ENCODE measurements around the gene ADAMTS8. TPM values are rescaled to one million over a fixed set of nuclear protein-coding genes. Genes with fewer than 3 reads are reported as not detected.

ADAMTS8 gene
- total RNA-seq, 1 experiment from 2014 or later: 0.07 TPM

DNA sequence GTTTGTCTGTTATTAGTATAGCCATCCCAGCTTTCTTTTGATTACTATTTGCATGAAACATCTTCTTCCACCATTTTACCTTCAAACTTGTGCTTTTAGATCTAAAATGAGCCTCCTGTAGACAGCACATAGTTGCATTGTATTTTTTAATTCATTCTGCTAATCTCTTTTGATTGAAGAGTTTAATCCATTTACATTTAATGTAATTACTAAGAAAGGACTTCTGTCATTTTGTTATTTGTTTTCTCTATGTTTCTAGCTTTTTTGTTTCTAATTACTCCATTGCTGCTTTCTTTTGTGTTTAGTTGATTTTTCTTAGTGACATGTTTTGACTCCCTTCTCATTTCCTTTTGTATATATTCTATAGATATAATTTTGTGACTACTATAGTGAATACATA is 70.0 kb downstream of the ADAMTS8 start (continued):
- TF ChIP-seq EZH2 (IDR thresholded peaks at IDR 0.05) (no peak), POLR2A (IDR thresholded peaks at IDR 0.05; ENCODE audit: borderline replicate concordance, extremely low read depth, insufficient read depth, insufficient read length) (no peak), ELF1 (IDR thresholded peaks at IDR 0.05; ENCODE audit: borderline replicate concordance, low read depth) (no peak)
- TF ChIP-seq, protein P1, sequence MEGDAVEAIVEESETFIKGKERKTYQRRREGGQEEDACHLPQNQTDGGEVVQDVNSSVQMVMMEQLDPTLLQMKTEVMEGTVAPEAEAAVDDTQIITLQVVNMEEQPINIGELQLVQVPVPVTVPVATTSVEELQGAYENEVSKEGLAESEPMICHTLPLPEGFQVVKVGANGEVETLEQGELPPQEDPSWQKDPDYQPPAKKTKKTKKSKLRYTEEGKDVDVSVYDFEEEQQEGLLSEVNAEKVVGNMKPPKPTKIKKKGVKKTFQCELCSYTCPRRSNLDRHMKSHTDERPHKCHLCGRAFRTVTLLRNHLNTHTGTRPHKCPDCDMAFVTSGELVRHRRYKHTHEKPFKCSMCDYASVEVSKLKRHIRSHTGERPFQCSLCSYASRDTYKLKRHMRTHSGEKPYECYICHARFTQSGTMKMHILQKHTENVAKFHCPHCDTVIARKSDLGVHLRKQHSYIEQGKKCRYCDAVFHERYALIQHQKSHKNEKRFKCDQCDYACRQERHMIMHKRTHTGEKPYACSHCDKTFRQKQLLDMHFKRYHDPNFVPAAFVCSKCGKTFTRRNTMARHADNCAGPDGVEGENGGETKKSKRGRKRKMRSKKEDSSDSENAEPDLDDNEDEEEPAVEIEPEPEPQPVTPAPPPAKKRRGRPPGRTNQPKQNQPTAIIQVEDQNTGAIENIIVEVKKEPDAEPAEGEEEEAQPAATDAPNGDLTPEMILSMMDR (IDR thresholded peaks at IDR 0.05 in 2 of 3, conservative IDR thresholded peaks at IDR 0.05 in 1 of 3; ENCODE audit: borderline replicate concordance in 1 of 3, insufficient read depth in 1 of 3, low read depth in 2 of 3, low read length in 2 of 3): no peak
- TF ChIP-seq, protein P2, sequence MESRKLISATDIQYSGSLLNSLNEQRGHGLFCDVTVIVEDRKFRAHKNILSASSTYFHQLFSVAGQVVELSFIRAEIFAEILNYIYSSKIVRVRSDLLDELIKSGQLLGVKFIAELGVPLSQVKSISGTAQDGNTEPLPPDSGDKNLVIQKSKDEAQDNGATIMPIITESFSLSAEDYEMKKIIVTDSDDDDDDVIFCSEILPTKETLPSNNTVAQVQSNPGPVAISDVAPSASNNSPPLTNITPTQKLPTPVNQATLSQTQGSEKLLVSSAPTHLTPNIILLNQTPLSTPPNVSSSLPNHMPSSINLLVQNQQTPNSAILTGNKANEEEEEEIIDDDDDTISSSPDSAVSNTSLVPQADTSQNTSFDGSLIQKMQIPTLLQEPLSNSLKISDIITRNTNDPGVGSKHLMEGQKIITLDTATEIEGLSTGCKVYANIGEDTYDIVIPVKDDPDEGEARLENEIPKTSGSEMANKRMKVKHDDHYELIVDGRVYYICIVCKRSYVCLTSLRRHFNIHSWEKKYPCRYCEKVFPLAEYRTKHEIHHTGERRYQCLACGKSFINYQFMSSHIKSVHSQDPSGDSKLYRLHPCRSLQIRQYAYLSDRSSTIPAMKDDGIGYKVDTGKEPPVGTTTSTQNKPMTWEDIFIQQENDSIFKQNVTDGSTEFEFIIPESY (IDR thresholded peaks at IDR 0.05; ENCODE audit: extremely low read depth, insufficient replicate concordance, low read length): no peak

Other genes with a start within 250 kb of the ADAMTS8 start
- 32.5 TPM for gene ZBTB44, start 113.7 kb downstream of the ADAMTS8 start, total RNA-seq (2021; ENCODE audit: unreplicated experiment)
- gene ADAMTS15, start 20.0 kb upstream of the ADAMTS8 start, total RNA-seq (2021; ENCODE audit: unreplicated experiment): 0.44 TPM

All from HCT116 (cell line).